Fibroblast of peridontal ligament (primary cell): ENCODE results near the gene ZSCAN9.

Experiments
- DNase-seq: peaks from one replicate; pipeline ENCODE4 v3.0.0-alpha.2; 2010; ENCODE audit errors: extremely low read depth

ZSCAN9 gene

GRCh38 chr6:28225056-28225834 is at the start of gene ZSCAN9:
Gene ZSCAN9 (plus strand): TSS chr6:28225275. CDS start chr6:28227085, 1,810 bp downstream.
- peak; percentile 84 for DNase-seq

DNA sequence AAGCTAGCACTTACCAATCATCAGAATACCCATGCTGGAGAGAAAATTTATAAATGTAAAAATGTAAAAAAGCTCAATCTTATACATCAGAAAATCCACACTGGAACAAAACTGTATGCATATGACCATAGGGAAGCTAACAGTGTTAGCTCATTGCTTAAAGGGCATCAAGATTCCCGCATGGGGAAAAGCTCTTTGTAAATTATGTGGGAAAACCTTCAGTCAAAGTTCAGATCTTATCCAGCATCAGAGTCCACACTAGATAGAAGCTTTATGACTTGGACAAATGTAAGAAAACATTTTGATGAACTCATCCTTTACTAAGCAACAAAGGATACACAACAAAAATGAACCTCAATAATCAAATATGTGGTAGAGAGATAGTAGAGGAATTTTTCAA is 48.7 kb upstream of the ZSCAN9 start:
- DNase-seq: no peak

DNA sequence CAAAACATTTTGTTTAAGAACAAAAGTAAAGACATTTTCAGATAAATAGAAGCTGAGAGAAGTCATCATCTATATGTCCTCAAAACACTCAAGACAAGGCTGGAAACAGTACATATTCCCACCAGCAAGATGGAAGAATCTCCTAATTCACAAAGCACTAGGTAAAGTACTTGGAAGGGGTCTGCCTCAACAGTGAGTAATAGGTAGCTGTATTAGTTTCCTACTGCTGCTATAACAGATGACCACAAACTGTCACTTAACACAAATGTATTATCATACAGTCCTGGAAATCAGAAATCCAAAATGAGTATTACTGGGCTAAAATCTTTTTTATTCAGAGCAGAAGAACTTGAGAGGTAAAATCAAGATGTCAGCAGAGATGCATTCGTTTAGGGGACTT is 42.8 kb upstream of the ZSCAN9 start:
- no peak for DNase-seq

DNA sequence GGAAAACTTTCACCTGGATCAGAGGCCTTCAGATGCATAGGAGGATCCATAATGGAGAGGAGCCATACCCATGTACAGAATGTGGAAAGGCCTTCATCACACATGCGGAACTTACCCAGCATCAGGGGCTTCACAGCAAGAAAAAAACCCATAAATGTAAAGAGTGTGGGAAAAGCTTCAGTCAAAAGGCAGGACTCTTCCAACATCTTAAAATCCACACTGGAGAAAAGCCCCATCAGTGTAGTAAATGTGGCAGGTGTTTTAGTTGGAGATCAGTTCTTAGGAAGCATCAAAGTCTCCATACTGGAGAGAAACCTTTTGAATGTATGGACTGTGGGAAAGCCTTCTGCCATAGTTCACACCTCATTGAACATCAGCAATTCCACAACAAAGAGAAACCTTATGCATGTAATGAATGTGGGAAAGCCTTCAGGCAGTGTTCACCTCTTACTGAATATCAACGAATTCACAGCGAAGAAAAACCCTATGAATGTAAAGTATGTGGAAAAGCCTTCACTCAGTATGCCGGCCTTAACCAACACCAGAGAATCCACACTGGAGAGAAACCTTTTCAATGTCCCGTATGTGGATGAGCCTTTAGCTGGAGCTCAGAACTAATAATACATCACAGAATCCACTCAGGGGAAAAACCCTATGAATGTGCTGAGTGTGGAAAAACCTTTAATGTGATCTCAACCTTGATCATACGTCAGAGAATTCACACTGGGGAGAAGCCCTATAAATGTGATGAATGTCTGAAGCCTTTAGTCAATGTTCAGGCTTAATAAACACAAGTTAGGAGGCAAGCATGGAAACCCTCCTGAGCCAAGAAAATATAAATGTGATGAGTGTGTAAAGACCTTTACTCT is 36.7 kb upstream of the ZSCAN9 start:
- no peak for DNase-seq

DNA sequence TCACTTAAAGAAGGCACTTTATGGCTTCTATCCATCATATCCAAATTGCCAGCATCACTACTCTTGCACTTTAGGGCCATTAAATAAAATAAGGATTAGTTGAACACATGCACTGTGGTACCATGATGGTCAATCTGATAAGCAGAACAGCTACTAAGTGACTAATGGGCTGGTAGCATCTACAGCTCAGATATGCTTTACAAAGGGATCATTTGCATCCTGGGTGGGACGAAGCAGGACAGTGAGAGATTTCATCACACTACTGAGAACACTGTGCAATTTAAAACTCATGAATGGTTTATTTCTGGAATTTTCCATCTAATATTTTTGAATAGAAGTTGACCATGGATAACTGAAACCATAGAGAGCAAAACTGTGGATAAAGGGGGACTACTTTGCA is 25.1 kb upstream of the ZSCAN9 start:
- DNase-seq: no peak

DNA sequence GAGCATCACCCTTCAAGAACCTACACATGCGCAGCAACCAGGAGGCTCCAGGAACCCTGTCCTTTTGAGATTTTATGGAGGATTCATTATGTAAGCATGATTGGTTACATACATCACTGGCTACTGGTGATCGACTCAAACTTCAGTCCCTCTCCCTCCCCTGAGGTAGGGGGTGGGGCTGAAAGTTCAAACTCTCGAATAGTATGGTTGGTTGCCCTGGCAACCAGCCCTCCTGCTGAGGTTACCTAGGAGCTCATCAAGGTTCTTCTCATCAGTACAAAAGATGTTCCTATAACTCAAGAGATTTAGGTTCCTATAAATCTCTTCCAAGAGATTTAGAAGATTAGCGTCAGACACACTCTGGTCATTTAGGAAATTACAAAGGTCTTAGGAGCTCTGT is 21.9 kb upstream of the ZSCAN9 start:
- DNase-seq: no peak

- no peak for DNase-seq
Observed at GRCh38 chr6:28205879-28206278, 19.2 kb upstream of the ZSCAN9 start.

GRCh38 chr6:28206527-28206926 is 18.5 kb upstream of the ZSCAN9 start:
- no peak for DNase-seq

GRCh38 chr6:28206928-28207509 is 18.1 kb upstream of the ZSCAN9 start:
- DNase-seq: no peak

- peak; percentile 29 for DNase-seq
Observed at GRCh38 chr6:28207510-28208110, 17.5 kb upstream of the ZSCAN9 start.

GRCh38 chr6:28208111-28208659 is 16.9 kb upstream of the ZSCAN9 start:
- DNase-seq: no peak

GRCh38 chr6:28209753-28210535 is 15.1 kb upstream of the ZSCAN9 start:
- DNase-seq: no peak

GRCh38 chr6:28211840-28212509 is 13.1 kb upstream of the ZSCAN9 start:
- DNase-seq: peak; percentile 4

DNA sequence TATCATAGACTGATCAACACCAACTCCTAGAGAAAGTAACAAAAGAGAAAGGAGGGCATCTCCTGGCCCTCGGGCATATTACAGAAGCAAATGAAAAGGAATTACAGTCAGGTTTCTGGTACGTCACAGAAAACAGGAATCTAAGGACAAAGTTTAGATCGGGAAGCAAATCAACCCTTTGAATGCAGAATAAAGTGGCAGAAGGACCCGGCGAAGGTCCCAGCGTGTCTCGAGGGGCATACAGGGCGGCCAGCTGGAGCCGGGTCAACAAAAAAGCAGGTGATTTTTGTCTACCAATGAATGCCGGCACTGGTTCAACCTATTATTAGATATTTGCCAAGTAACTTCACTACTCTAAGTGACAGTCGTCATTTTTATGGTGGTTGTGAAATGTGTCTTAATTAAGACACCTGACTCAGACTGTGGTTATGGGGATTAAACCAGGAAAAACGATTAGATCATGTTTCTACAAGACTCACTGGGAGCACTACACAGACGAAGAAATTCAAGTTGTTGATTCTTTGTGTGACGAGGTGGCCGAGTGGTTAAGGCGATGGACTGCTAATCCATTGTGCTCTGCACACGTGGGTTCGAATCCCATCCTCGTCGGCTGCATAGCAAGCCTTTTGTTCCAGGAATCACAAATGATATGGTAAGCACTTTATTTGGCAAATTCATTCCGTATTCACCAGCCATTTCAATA is 12.4 kb upstream of the ZSCAN9 start:
- DNase-seq: peak; percentile 92

GRCh38 chr6:28213213-28213523 is 11.9 kb upstream of the ZSCAN9 start:
- DNase-seq: no peak

- DNase-seq: no peak
Observed at GRCh38 chr6:28215425-28215824, 9.7 kb upstream of the ZSCAN9 start.

GRCh38 chr6:28217890-28218289 is 7.2 kb upstream of the ZSCAN9 start:
- no peak for DNase-seq

- DNase-seq: peak; percentile 43
Observed at GRCh38 chr6:28218312-28219248, 6.5 kb upstream of the ZSCAN9 start.
